NCI-H187 (cell line): ENCODE measurements around the gene DCAF4.
"Not testable (repeated sequence)": the region's sequence is repeated elsewhere in the genome, so short reads cannot be mapped to it uniquely, and the experiment has no call there.

Experiments
- DNase-seq, 2 experiments: peaks; one replicate each; lab custom pipeline; 2025; lab: John Stamatoyannopoulos, UW

DCAF4 gene

DNA sequence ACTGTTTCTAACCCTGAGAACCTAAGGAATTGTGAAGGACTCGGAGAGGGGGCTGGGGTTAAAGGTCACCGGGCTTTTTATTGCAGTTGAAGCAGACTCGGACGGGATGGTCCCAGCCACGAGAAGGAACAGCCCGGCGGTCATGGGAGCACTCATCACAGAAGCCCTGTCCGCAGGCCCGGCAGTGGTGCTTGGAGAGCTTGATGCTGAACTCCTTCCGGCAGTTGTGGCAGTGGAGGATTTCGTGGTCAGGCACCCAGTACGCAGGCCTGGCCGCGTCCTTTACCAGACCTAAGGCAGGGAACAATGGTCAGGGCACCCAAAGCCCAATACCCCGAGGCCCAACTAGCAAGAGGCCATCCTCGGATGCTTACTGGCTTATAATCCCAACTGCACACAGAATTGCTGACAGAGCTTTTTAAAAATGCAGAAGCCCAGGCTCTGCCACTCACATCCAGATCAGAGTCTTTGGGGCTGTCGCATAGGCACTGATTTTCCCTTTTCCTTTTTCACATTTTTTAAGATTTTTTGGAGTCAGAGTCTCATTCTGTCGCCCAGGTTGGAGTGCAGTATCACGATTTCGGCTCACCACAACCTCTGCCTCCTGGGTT, 44.7 kb downstream of the DCAF4 start:
- no peak for DNase-seq

DNA sequence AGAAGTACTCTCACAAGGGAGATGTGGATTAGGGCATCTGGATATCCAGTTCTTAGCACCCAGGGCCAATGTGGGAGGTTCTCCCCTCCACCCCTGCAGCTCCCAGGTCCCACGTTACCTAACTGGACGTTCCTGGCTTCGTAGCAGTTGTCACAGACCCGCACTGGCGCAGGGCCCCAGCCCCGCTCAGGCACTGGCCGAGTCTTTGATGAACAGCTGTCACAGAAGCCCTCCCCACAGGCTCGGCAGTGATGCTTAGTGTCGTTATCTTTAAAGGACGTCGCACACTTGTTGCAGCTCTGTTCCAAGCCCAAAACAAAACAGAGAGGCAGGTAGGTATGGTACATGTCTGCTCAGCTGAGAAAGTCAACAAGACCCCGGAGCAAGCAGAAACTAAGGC, 48.4 kb downstream of the DCAF4 start:
- DNase-seq, result no peak

DNA sequence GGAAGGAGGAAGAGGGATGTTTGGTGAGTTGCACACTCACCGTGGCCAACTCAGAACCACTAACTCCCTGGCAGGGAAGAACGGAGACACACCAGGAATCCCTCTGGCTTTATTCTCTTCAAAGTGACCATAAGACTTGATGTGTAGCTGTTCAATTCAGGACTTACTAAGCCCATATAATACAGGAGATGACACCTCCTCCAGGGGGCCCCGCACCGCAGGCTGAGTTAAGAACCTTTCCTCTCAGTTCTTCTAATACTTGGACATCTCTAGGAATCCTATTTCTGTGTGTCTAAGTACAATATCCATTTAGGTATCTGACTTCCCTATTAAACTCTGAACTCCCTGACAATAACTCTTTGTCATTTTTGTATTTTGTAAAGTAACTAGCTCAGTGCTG, 49.5 kb downstream of the DCAF4 start:
- DNase-seq, result no peak

DNA sequence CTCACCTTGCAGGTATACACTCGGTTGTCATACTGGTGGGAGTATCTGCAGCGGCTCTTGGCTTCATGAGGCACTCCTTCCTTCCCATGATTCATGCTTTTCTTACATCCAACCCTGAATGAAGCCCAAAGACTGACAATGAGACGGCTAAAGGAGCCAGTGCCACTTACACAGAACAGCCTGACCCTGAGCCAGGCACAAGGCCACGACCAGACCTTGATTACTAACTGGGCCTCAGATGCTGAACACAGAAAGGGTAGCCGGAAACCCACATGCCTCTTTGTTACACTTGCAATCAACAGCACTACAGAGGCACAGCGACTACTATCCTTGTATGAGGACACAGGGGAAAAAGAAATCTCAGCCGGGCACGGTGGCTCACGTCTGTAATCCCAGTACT, 52.6 kb downstream of the DCAF4 start:
- DNase-seq, result no peak

DNA sequence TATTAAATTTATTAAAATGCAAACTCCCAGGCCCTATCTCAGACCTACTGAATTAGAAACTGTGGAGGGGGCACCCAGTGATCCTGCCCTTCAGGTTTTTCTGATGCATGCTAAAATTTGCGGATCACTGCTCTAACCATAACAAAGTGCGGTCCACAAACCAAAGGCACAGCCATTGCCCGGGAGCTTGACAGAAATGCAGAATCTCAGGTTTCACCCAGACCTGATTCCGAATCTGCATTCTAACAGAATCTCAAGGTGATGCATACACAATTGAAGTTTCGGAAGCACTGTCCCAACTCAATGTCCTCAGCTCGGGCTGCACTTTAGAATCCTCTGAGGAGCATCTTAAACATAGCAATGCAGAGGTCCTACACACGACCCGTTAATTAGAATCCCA, 54.6 kb downstream of the DCAF4 start:
- DNase-seq, result no peak

DNA sequence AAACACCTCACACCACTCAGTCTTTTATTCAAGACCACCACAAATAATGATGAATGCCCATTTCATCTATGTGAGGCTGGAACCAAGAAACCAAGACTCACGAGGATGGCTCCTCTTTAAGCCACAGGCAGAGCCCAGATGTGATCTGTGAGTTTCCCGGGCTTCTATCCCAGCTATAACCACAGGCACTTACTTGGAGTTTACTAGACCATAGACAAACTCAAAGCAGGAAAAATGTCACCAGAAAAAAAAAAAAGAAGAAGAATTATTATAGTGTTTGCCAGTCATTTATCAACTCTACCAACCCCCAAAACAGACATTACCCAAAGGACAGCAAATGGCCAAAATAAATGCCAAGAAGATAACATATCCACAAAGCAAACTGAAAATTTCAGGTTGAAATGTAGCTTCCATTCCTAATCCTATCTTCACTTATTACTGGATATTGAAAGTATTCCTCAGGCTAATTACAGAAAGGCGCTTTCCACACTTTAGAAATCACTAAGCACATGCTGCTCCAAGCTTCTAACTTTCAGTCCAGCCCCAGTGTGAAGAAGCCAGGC, 56.0 kb downstream of the DCAF4 start:
- no peak for DNase-seq

DNA sequence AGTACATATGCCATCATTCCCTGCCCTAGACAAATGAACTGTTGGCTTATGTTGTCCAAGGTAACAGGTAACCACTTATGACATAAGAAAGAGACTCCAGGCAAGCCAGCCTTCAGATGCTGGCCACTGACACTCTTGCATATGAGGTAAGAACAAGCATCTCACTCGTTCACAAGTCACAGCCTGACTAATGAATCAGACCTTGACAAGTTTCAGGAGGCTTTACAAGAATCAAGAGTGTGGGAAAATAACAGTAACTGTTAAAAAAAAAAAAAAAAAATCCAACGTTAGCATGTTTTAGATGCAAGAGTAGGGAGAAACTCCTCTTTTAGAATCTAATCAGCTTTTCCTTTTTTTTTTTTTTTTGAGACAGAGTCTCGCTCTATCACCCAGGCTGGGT, 60.0 kb downstream of the DCAF4 start:
- no peak for DNase-seq

DNA sequence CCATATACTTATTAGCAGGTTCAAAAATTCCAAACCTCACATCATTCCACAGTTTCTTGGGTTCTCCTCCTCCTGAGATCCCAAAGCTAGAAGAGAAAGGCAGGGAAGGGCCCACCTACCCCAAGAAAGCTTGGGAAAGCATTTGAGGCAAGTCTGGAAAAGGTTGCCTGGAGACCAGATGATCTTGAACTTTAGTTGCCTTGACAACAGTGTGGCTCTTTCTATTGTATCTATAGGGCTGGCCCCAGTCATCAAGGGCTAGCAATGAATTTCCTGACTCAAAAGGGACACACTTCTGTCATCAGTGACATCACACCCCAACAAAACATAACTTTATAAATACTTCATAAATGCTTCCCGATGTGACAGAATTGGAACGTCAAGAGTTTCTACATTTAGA, 60.6 kb downstream of the DCAF4 start:
- no peak for DNase-seq

DNA sequence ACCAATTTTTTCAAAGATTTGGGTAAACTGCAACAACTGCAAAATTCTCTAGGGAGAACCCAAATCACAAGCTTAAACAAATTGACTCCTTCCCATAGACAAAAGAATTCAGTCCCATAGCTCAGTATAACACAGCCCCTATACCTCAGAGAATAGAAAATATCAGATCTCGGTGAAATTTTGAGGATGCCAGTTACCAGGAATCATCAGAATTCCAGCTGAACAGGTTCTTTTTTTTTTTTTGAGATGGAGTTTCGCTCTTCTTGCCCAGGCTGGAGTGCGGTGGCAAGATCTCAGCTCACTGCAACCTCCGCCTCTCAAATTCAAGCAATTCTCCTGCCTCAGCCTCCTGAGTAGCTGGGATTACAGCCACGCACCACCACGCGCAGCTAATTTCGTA, 63.9 kb downstream of the DCAF4 start:
- no peak for DNase-seq

DNA sequence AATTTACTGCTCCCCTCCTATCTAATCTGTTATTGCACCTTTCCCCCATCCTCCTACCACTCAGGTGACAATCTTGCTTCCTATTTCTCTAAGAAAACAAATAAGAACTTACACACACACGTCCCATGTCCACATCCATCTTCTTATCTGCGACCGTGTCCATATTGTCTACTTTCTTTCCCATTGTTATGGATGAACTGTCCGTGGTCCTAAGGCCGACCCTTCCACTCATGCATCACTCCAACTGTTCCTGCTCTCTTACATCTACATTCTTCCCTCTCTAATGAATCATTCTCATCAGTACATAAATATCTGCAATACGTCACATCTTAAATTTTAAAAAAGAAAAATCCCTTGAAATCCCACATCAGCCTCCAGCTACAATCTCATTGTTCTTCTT, 70.7 kb downstream of the DCAF4 start:
- no peak for DNase-seq

DNA sequence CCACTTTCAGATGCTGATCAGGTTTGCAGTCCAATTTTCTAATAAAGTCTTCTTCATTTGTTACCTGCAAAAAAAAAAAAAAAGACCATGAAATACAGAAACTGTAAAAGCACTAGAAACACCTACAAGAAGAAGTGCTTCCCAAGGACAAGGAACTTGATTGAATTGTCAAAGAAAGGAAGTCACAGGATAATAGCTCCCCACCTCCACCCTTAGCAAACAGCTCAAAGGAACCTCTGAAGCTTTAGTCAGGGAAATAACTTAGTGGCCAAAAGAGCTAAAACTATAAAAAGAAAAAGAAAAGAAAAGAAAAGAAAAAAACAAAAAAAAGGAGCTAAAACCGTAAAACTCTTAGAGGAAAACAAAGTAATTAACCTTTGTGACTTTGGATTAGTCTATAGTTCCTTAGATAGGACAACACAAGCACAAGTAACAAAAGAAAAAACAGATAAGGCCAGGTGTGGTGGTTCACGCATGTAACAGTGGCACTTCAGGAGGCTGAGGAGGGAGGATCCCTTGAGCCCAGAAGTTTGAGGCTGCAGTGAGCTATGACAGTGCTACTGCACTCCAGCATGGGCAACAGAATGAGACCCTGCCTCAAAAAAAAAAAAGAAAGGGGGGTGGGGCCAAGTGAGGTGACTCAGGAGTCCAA, 72.1 kb downstream of the DCAF4 start:
- DNase-seq, result no peak

DNA sequence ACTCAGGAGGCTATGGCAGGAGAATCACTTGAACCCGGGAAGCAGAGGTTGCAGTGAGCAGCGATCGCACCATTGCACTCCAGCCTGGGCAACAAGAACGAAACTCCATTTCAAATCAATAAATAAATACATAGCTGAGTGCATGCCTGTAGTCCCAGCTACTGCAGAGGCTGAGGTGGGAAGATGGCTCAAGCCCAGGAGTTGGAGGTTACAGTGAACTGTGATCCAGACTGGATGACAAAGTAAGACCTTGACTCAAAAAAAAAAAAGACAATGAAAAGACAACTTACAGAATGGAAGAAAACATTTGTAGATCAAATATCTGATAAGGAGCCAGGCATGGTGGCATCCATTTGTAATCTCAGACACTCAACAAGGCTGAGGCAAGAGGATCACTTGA, 73.1 kb downstream of the DCAF4 start:
- DNase-seq, result no peak

DNA sequence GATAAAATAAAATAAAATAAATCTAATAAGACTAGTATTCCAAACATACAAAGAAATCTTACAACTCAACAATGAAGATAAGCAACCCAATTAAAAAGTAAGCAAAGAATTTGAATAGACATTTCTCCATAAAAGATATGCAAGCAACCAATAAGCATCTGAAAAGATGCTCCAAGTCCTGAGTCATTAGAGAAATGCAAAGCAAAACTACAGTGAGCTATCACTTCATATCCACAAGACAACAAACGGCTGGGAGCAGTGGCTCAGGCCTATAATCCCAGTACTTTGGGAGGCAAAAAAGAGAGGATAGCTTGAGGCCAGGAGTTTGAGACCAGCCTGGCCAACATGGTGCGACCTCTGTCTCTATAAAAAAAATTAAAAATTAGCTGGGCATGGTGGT, 73.8 kb downstream of the DCAF4 start:
- DNase-seq, result no peak

DNA sequence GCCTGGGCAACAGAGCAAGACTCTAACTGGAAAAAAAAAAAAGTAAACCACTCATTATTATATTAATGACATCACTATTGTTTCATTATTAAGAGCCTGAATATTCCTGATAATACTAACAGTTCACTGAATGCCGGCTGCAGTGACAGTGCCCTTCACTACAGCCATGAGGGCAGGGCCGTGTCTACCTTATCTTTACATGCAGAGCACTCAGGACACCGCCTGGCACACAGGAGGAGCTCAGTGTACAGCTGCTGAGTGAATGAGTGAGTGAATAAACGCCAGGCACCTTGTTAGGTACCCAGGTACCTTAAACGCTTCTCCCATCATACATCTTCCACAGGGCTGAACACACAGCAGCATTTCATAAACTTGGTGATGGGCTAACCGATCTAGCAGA, 77.4 kb downstream of the DCAF4 start:
- DNase-seq, result no peak

DNA sequence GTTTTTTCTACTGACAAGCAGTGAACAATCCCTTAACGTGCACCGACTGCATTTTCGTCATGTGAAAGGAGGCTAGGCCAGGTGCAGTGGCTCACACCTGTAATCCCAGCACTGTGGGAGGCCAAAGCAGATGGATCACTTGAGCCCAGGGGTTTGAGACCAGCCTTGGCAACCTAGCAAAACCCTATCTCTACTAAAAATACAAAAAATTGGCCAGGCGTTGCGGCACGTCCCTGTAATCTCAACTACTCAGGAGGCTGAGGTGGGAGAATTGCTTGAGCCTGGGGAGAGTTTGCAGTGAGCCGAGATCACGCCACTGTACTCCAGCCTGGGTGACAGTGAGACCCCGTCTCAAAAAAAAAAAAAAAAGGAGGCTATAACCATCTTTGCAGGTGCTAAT, 78.4 kb downstream of the DCAF4 start:
- not testable (repeated sequence) for DNase-seq

DNA sequence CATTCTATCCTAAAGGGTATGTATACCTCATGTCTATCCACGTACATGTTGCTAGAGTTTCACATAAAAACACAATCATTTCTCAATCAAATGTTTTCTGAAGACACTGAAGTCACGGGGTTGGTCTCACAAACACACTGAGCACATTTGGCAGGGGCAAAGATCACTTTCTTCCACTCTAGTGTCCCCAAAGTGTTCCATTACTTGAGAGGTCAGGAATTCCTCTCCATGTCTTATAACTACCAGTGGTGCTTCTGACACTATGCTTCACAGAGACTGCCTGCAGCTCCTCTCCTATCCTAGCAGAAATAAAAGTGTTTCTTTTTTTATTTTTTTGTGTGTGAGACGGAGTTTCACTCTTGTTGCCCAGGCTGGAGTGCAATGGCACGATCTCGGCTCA, 81.6 kb downstream of the DCAF4 start:
- no peak for DNase-seq

DNA sequence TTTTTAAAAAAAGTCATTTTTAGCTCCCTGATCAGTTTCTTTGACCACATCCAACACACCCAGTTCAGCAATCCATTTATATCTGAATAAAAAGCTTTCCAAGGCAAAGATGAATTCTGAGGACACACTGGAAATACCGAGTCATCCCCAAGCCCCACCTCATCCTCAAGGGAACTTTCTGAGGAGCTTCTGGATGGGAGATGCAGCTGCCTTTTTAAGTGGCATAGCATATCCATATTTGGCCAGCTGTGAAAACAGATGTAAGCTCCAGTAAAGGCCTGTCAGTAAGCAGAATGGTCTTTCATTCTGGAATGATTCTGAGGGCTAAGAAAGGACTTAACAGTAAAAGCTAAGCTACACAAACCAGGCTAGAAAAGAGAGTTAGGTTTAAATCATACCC, 82.2 kb downstream of the DCAF4 start:
- DNase-seq, result no peak
